ENCODE measurements around the gene LYST.
"Not testable (repeated sequence)": the region's sequence is repeated elsewhere in the genome, so short reads cannot be mapped to it uniquely, and the experiment has no call there.

Gene LYST

DNA sequence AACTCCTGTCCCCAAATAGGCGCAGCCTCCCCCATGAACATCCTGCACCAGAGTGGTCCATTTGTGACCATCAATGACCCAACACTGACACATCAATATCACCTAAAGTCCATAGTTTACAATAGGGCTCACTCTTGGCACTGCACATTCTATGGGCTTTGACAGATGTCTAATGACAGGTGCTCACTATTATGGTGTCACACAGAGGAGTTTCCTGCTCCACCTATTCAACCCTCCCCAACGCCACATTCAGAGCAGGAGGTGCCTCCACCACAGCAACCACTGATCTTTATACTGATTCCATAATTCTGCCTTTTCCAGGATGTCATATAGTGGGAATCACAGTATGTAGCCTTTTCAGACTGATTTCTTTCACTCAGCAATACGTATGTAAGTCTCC, 241.4 kb downstream of the LYST start:
- DNase-seq: no peak

GRCh38 chr1:235624721-235625333, 241.9 kb downstream of the LYST start:
- DNase-seq: no peak

DNA sequence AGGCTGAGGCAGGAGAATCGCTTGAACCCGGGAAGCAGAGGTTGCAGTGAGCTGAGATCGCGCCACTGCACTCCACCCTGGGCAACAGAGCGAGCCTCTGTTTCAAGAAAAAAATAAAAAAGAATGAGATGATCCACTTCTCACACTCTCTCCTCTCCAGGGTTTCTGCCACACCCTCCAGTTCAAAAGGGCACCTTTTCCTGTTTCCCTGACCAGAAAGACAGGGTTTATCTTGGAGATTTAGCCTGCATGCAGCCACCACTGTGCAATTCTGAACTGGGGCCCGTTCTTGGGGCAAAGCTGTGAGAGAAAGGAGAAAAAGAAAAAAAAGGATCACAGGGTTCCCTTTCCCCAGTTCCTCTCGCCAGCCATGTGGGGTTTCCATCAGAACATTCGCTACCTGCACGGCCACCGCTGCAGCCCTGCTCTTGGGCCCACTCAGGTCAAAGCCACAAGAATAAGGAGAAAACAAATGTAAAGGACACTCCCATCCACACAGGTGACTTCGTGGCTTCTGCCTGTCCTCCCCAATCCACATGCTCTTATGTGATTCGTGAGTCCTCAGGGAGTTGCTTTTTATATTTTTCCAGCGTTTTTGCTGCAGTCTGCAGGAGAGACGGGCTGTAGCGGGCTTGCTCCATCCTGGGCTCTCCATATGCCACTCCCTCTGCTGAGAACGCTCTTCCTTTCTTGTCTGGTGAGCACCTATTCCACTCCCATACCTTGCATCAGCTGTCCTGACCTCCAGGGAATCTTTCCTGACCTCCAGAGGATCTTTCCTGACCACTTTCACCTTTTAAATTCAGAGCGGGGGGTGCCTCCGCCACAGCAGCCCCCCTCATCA, 243.5 kb downstream of the LYST start:
- no peak for DNase-seq

DNA sequence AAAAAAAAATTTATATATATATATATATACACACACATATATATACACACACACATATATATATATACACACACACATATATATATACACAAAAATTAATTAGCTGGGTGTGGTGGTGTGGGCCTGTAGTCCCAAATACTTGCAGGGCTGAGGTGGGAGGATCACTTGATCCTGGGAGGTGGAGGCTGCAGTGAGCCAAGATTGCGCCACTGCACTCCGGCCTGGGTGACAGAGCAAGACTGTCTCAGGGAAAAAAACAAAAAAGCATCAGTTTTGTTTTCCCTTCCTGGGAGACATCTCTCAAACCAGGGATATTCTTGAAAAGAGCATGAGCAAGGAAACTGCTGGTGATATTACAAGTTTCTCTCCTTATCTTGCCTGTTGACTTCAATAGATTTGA, 247.6 kb downstream of the LYST start:
- DNase-seq: not testable (repeated sequence)

DNA sequence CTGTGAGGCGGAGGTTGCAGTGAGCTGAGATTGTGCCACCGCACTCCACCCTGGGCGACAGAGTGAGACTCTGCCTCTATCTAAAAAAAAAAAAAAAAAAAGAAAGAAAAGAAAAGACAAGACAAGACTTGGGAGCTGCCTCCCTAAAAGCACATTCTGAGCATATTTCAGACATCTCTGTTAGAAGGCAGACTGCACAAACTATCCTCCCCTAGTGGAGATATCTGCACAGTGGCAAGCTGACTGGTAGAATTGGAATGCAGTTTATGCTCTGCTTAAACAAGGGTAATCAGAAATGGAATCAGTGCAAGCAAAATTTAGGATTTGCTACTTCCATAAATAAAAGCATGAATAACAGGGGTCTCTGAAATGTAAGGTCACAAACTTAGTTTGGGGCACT, 248.9 kb downstream of the LYST start:
- no peak for DNase-seq

DNA sequence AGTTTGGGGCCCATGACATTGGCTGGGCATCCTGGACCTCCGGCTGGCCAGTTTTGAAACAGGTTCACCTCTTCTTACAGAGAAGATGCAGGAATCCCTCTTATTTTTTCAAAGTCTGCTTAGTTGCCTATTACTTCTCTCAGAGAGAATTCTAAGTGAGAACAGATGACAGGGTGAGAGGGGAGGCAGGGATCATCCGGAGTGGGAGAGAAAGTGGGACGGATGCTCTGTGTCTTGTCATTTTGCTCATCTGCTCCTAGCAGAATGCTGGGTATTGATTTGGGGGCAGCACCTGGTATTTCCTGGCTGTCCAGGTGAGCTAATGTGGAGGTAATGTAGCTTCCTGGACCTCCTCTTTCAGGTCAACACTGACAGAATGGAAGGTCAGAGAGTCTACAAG, 249.6 kb downstream of the LYST start:
- DNase-seq: no peak

GRCh38 chr1:235614442-235614954, 252.2 kb downstream of the LYST start:
- DNase-seq: no peak

GRCh38 chr1:235613602-235614001, 253.1 kb downstream of the LYST start:
- DNase-seq: no peak

DNA sequence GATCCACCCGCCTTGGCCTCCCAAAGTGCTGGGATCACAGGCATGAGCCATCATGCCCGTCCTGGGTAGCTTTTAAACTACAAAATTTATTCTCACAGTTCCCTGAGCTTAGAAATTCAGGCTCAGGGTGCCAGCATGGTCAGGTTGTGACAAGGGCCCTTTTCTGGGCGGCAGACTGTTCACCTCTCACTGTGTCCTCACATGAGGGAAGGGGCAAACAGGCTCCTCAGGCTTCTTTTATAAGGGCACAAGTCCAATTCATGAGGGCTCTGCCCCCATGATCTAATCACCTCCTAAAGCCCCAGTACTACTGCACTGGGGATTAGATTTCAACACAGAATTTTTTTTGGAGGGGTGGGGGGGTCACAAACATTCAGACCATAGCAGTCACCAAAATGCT, 253.9 kb downstream of the LYST start:
- DNase-seq: no peak
